Measurements from ENCODE around the gene DLG1.

The DLG1 gene

GRCh38 chr3:197168606-197169005, 129.8 kb downstream of the DLG1 start:
- peak in 1 of 2 donors; percentile 27 for DNase-seq

- no peak for DNase-seq
Measured at GRCh38 chr3:197168063-197168462, 130.3 kb downstream of the DLG1 start.

- DNase-seq = no peak
Measured at GRCh38 chr3:197167549-197167948, 130.9 kb downstream of the DLG1 start.

GRCh38 chr3:197165890-197166289, 132.5 kb downstream of the DLG1 start:
- DNase-seq = no peak

GRCh38 chr3:197155046-197155445, 143.4 kb downstream of the DLG1 start:
- no peak for DNase-seq

GRCh38 chr3:197151580-197151979, 146.8 kb downstream of the DLG1 start:
- no peak for DNase-seq

- no peak for DNase-seq
Measured at GRCh38 chr3:197149528-197149927, 148.9 kb downstream of the DLG1 start.

- no peak for DNase-seq
Measured at GRCh38 chr3:197144188-197144587, 154.2 kb downstream of the DLG1 start.

- DNase-seq = no peak
Measured at GRCh38 chr3:197139586-197139985, 158.8 kb downstream of the DLG1 start.

GRCh38 chr3:197137751-197138150, 160.7 kb downstream of the DLG1 start:
- DNase-seq = peak in 1 of 2 donors; percentile 16

- no peak for DNase-seq
Measured at GRCh38 chr3:197136744-197137143, 161.7 kb downstream of the DLG1 start.

GRCh38 chr3:197135212-197135611, 163.2 kb downstream of the DLG1 start:
- no peak for DNase-seq

- no peak for DNase-seq
Measured at GRCh38 chr3:197132916-197133530, 165.4 kb downstream of the DLG1 start.

- DNase-seq = no peak
Measured at GRCh38 chr3:197125636-197126035, 172.8 kb downstream of the DLG1 start.

GRCh38 chr3:197124713-197125112, 173.7 kb downstream of the DLG1 start:
- DNase-seq = no peak

GRCh38 chr3:197122394-197122793, 176.0 kb downstream of the DLG1 start:
- DNase-seq = no peak

GRCh38 chr3:197117114-197117513, 181.3 kb downstream of the DLG1 start:
- no peak for DNase-seq

- no peak for DNase-seq
Measured at GRCh38 chr3:197114007-197114406, 184.4 kb downstream of the DLG1 start.

- no peak for DNase-seq
Measured at GRCh38 chr3:197111685-197112084, 186.7 kb downstream of the DLG1 start.

- no peak for DNase-seq
Measured at GRCh38 chr3:197105786-197106185, 192.6 kb downstream of the DLG1 start.

- DNase-seq = no peak
Measured at GRCh38 chr3:197104738-197105137, 193.7 kb downstream of the DLG1 start.

GRCh38 chr3:197103766-197104165, 194.6 kb downstream of the DLG1 start:
- DNase-seq = no peak

GRCh38 chr3:197093871-197094270, 204.5 kb downstream of the DLG1 start:
- DNase-seq = no peak

GRCh38 chr3:197088370-197088769, 210.0 kb downstream of the DLG1 start:
- DNase-seq = no peak

- DNase-seq = no peak
Measured at GRCh38 chr3:197085137-197085536, 213.3 kb downstream of the DLG1 start.

Measured in CD4-positive, alpha-beta T cell treated with Interferon alpha-2 for 1 hour (primary cell).